ENCODE data around the gene TAOK3. TPM values are rescaled to one million over a fixed set of nuclear protein-coding genes. Genes with fewer than 3 reads are reported as not detected.
A peak's percentile ranks its signal among the peaks of the same experiment; 100 is the strongest.

The TAOK3 gene
- total and polyA plus RNA-seq, 9 of the 15 experiments (the other 6 are each of a cell fraction or from before 2014, with no cell fraction given), result 24.3 to 83.5 (median 47.1) TPM

- intact Hi-C loops (cut with micrococcal nuclease) (no loop called here), in situ Hi-C loops (cut with MboI) (no loop called here)
- TF ChIP-seq NCOA6 (IDR thresholded peaks at IDR 0.05) (no peak), RFX5 (IDR thresholded peaks at IDR 0.05; ENCODE audit: low read depth, low read length) (no peak), BHLHE40 (IDR thresholded peaks at IDR 0.05; ENCODE audit: low read length) (no peak), TCF15 (CRISPR knock-in tag; IDR thresholded peaks at IDR 0.05) (no peak)
- H2AFZ ChIP-seq (ENCODE audit: low read depth, low read length), result no peak overlapping the region
- no peak overlapping the region for H3K4me3 ChIP-seq
- H3K9me1 ChIP-seq (ENCODE audit: control insufficient read depth, insufficient read depth, low read length), result no peaks in the 10 kb centered on the region
- peaks cover 92% of the 10 kb centered on the region for H3K79me2 ChIP-seq (ENCODE audit: control insufficient read depth, insufficient read depth, low read length)
- H3K4me1 ChIP-seq (replicated peaks in 1 of 2; ENCODE audit: control insufficient read depth in 2 of 2, insufficient read depth in 2 of 2, low read length in 2 of 2), result peaks cover 13 to 42% of the 10 kb centered on the region in 2 experiments
- DNase-seq (ENCODE audit: extremely low read depth in 1 of 4, low spot score in 3 of 4) (no peak), FAIRE-seq (no peak), ATAC-seq (no peak)
- H3K36me3 ChIP-seq (ENCODE audit: control insufficient read depth, insufficient read depth, low read length), result no peaks in the 10 kb centered on the region
- no peak overlapping the region for H3K9ac ChIP-seq (ENCODE audit: insufficient read depth in 1 of 2, low read depth in 2 of 2, low read length in 2 of 2)
- CTCF ChIA-PET (ENCODE audit: low intra/inter-chr PET ratio), result no interaction called here
- no TSS peak for BruUV-seq (replicated peaks)
- H3K9me3 ChIP-seq (replicated peaks; ENCODE audit: control insufficient read depth, insufficient read depth, low read depth, low read length), result no peaks in the 10 kb centered on the region
- 0 out of 2 replicates have a peak, but pooled peaks cover 4% of the 10 kb centered on the region for H4K20me1 ChIP-seq (replicated peaks; ENCODE audit: control insufficient read depth, insufficient read depth, low read length)
- H3K27ac ChIP-seq (ENCODE audit: extremely low read depth, low read depth, low read length), result peak overlapping the region; percentile 4; the same call in 1 of the 3 replicates
- POLR2A ChIA-PET, result no interaction called here
- 46% methylated on average over 2 of the region's 2 CpGs for WGBS (ENCODE audit: insufficient coverage, low coverage, missing lambda C conversion rate)
- H3K27me3 ChIP-seq (ENCODE audit: control insufficient read depth in 2 of 2, insufficient read depth in 2 of 2, low read length in 2 of 2), result no peaks in the 10 kb centered on the region
- no peak overlapping the region for H3K4me2 ChIP-seq (ENCODE audit: insufficient read depth, low read length)
Observed at GRCh38 chr12:118342090-118342489, 30.6 kb downstream of the TAOK3 start.

- no peaks in the 10 kb centered on the region for H3K27me3 ChIP-seq (ENCODE audit: control insufficient read depth in 2 of 2, insufficient read depth in 2 of 2, low read length in 2 of 2)
- no peak for FAIRE-seq
- ATAC-seq, result no peak
- no TSS peak for BruUV-seq (replicated peaks)
- CTCF ChIA-PET (ENCODE audit: low intra/inter-chr PET ratio), result no interaction called here
- H3K36me3 ChIP-seq (ENCODE audit: control insufficient read depth, insufficient read depth, low read length), result no peaks in the 10 kb centered on the region
- no peak overlapping the region for H3K4me3 ChIP-seq
- H2AFZ ChIP-seq (ENCODE audit: low read depth, low read length), result no peak overlapping the region
- DNase-seq (ENCODE audit: extremely low read depth in 1 of 4, low spot score in 3 of 4), result no peak
- H3K27ac ChIP-seq (ENCODE audit: extremely low read depth, low read depth, low read length), result no peak overlapping the region
- H3K9me1 ChIP-seq (ENCODE audit: control insufficient read depth, insufficient read depth, low read length), result no peaks in the 10 kb centered on the region
- no peaks in the 10 kb centered on the region for H3K9me3 ChIP-seq (replicated peaks; ENCODE audit: control insufficient read depth, insufficient read depth, low read depth, low read length)
- intact Hi-C loops (cut with micrococcal nuclease) (no loop called here), in situ Hi-C loops (cut with MboI) (no loop called here)
- H3K4me1 ChIP-seq (replicated peaks in 1 of 2; ENCODE audit: control insufficient read depth in 2 of 2, insufficient read depth in 2 of 2, low read length in 2 of 2), result peaks cover 6 to 14% of the 10 kb centered on the region in 2 experiments
- WGBS (ENCODE audit: insufficient coverage, low coverage, missing lambda C conversion rate), result 79% methylated on average over 6 of the region's 6 CpGs
- H3K79me2 ChIP-seq (ENCODE audit: control insufficient read depth, insufficient read depth, low read length), result peaks cover 74% of the 10 kb centered on the region
- no peak overlapping the region for H3K4me2 ChIP-seq (ENCODE audit: insufficient read depth, low read length)
- H3K9ac ChIP-seq (ENCODE audit: insufficient read depth in 1 of 2, low read depth in 2 of 2, low read length in 2 of 2), result no peak overlapping the region
- 0 out of 2 replicates have a peak, but pooled peaks cover 4% of the 10 kb centered on the region for H4K20me1 ChIP-seq (replicated peaks; ENCODE audit: control insufficient read depth, insufficient read depth, low read length)
- POLR2A ChIA-PET, result interaction anchor here (0.9 to 2.3 kb wide), 2 partner anchors 9 to 20 kb away, joined by 3 to 7 read pairs; no protein-coding TSS in a partner anchor
- no peak for TF ChIP-seq DPF2 (IDR thresholded peaks at IDR 0.05)
- no peak for TF ChIP-seq KAT8 (IDR thresholded peaks at IDR 0.05; ENCODE audit: low read depth)
- TF ChIP-seq RBM25 (IDR thresholded peaks at IDR 0.05; ENCODE audit: low read depth, low read length, severe bottlenecking), result peak; percentile 97
- TF ChIP-seq ZNF583 (CRISPR knock-in tag; IDR thresholded peaks at IDR 0.05), result no peak
- TF ChIP-seq BRD4 (IDR thresholded peaks at IDR 0.05), result no peak
Observed at GRCh38 chr12:118337194-118337838, 35.4 kb downstream of the TAOK3 start.

Data from K562 (cell line).